Inflammatory macrophage treated with lipopolysaccharide for 1 hour (primary cell): ENCODE results near the gene KREMEN2.
A peak's percentile ranks its signal among the peaks of the same experiment; 100 is the strongest.
"Not testable (repeated sequence)": the region's sequence is repeated elsewhere in the genome, so short reads cannot be mapped to it uniquely, and the experiment has no call there.

ENCODE experiments used
- DNase-seq, 2 donors: peaks; one replicate each; pipeline ENCODE4 v3.0.0-alpha.2; 2020 to 2022

The KREMEN2 gene

DNA sequence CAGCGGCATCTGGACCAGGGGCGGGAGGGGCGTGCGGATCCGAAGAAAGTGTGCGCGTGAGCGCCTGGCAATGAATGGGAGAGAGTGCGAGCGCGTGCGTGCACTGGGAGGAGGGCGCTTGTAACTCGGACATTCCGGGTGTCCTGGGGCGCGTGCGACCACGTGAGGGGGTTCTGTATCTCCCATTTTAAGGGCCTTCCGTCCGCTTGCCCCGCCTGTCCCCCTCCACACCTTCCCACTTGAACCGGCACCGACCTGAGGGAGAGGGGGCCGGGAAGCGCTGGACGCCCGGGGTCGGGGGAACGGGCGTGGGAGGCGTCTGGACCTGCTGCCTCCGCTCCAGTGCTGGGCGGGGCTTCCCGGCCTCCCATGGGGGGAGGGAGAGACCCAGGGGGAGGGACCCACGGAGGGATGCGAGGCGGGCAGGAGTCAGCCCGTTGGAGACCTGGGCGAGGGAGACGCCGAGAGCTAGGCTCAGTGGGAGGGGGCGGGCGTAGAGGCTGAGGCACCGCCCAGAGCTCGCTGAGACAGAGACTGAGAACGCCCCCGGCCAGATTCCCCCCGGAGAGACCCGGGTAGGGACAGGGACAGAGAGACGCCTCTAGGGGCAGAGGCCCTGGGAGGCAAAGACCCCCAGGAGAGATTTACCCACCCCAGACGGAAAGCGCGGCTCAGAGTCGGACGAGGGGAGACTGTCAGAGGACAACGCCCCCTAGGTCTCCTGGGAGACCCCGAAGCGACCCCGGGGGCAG, at the start of gene KREMEN2:
TSS of gene KREMEN2 (plus strand) at position 553 of the 752 bp plus-strand sequence. CDS start 246 bp downstream, outside the sequence.
- peak; percentile 17 to 56 for DNase-seq

DNA sequence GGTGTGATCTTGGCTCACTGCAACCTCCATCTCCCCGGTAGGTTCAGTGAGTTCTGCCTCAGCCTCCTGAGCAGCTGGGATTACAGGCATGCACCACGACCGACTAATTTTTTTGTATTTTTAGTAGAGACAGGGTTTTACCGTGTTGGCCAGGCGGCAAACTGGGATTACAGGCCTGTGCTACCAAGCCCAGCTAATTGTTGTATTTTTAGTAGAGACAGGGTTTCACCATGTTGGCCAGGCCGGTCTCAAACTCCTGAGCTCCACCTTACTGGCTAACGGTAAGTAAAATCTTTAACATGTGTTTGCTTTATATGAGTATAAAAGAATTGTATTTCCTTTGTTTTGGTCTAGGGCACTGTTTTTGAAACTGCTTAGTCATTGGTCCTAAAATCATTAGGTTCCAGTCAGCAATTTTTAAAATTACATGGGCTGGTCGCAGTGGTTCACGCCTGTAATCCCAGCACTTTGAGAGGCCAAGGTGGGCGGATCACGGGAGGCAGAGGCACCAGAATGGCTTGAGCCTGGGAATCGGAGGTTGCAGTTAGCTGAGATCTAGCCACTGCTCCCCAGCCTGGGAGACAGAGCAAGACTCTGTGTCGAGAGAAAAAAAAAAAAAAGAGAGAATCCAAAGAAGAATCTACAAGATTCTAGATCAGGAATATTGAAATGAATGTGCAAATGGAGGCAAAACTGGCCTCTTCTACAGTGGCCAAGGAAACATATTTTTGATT, 48.7 kb upstream of the KREMEN2 start:
- no peak for DNase-seq

DNA sequence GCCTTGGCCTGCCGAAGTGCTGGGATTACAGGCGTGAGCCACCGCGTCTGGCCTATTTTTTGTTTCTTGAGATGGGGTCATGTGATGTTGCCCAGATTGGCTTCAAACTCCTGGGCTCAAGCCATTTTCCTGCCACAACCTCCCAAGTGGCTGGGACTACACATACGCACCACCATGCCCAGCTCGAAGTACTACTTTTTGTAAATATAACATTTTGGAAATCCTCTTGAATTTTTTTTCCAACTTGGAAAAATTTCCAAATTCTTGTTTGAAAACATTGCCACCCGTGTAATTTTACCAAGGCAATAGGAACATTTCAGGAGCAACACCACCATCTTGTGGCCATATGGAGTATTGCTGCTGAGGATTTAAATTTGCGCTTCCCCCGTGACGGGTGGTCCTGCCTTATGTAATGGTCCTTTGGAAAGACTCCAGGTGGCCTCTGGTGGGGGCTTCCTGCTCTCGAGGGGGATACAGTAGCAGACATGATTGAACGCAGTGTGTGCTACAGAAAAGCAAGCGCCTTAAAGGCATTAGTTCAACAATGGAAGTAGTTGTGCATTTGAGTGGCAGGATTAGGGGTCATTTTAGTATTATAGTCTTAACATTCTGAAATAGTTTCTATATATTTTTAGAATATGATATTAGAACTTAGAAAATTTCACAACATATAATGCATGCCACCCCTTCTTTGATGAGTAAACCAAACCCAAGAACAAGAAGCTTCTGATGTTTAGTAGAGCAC, 44.4 kb upstream of the KREMEN2 start:
- peak; percentile 44 to 90 for DNase-seq

DNA sequence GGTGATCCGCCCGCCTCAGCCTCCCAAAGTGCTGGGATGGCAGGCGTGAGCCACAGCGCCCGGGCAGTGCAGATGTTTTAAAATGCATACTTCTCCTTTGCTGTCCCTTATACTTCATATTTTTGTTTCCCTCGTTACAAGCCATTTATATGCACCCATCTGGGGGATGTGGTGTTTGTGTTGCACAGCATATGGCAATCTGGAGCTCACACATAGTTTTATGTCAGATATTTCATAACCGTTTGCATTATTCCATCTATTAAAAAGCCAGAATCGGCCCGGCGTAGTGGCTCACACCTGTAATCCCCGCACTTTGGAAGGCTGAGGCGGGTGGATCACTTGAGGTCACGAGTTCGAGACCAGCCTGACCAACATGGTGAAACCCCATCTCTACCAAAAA, 40.6 kb upstream of the KREMEN2 start:
- DNase-seq, result no peak

DNA sequence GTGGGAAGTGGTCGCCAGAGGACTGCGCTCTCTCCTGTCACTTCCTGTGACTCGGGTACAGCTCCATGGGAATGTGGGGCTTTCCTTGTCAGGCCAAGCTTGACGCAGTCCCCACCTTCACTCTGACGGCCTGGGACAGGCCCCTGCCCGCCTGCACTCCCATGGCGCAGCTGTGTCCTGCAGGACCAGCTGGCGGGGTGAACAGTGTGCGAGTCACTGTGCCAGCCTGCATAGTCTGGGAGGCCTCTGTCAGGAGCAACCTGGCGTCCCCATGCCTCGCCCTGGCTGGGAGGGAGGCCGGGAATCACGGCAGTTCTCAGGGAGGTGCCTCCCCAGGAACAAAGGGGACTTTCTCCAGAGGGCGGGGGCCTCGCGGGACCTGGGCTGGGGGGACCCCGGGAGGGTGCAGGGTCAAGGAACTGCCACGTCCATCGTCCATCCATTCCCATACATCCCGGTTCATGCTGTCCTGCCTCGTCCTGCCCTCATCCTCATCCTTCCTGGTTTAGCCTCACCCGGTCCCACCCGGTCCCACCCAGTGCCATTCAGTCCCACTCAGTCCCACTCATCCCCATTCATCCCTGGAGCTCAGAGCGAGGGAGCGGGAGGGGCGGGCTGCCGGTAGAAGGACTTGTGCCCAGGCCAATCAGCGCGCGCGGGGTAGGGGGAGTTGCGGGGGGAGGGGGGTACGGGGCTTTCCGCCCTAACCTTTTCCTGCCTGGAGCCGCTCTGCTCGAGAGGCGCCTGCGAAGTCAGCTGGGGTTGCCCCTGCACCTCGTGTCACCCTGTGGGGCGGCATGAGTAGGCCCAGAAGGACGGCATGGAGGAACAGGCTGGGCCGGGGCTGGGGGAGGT, 38.9 kb upstream of the KREMEN2 start:
- DNase-seq, result no peak

GRCh38 chr16:2925951-2926649, 38.0 kb upstream of the KREMEN2 start:
- DNase-seq, result no peak

DNA sequence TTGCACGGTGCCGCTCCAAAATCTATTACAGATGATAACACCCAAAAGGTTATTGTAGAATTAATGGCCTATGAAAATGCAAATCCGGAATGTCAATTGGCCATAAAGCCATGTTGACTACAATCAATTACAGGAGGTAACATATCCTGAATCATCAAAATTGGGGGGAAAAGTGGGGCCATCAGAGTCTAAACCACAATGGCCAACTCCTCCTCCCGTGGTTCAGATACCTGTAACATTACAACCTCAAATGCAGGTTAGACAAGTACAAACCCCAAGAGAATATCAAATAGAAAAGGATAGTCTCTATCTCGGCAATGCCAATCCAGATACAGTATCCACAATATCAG, 37.5 kb upstream of the KREMEN2 start:
- DNase-seq, result no peak

DNA sequence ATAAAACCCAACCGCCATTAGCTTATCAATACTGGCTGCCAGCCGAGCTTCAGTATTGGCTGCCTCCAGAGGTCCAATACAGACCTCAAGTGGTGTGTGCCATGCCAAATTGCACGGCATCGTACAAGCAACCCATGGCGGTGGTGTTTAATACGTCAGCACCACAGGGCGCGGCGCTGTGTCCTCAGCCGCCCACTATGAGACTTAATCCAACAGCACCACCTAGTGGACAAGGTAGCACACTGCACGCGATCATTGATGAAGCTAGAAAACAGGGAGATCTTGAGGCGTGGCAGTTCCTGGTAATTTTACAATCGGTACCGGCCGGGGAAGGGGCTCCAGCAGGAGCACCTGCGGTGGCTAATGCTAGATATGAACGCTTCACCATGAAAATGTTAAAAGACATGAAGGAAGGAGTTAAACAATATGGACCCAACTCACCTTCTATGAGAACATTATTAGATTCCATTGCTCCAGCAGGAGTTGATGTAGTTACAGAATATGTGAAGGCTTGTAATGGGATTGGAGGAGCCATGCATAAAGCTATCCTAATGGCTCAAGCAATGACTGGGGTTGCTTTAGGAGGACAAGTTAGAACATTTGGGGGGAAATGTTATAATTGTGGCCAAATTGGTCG, 36.9 kb upstream of the KREMEN2 start:
- DNase-seq, result peak; percentile 81 to 99

DNA sequence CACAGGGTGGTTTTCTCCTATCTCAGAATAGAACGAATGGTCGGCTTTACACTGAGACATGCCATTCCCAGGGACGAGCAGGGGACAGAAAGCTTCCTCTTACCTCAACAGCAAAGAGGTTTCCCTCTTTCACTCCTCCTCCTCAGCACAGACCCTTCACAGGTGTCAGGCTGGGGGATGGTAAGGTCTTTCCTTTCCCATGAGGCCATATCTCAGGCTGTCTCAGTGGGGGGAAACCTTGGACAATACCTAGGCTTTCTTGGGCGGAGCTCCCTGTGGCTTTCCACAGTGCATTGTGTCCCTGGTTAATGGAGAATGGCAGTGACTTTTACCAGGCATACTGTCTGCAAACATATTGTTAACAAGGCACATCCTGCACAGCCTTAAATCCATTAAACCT, 35.9 kb upstream of the KREMEN2 start:
- DNase-seq, result not testable (repeated sequence)

GRCh38 chr16:2928796-2929195, 35.3 kb upstream of the KREMEN2 start:
- DNase-seq, result no peak

GRCh38 chr16:2929693-2930092, 34.4 kb upstream of the KREMEN2 start:
- no peak for DNase-seq

DNA sequence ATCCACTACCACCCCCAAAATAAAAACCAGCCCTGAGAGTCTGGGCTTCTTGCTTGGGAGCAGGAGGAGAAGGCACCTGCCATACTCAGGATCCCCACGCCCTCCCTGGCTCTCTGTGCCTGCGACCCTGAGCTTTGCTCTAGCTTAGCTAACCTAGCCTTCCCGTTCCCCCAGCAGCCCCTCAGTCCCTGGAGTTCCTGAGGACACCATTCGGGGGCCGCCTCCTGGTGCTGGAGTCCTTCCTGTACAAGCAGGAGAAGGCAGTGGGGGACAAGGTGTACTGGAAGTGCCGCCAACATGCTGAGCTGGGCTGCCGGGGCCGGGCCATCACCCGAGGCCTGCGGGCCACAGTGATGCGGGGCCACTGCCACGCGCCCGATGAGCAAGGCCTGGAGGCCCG, 33.8 kb upstream of the KREMEN2 start:
- no peak for DNase-seq

- not testable (repeated sequence) for DNase-seq
Observed at GRCh38 chr16:2931231-2931914, 32.7 kb upstream of the KREMEN2 start.

GRCh38 chr16:2933136-2933535, 30.9 kb upstream of the KREMEN2 start:
- no peak for DNase-seq

- no peak for DNase-seq
Observed at GRCh38 chr16:2933701-2934100, 30.4 kb upstream of the KREMEN2 start.

DNA sequence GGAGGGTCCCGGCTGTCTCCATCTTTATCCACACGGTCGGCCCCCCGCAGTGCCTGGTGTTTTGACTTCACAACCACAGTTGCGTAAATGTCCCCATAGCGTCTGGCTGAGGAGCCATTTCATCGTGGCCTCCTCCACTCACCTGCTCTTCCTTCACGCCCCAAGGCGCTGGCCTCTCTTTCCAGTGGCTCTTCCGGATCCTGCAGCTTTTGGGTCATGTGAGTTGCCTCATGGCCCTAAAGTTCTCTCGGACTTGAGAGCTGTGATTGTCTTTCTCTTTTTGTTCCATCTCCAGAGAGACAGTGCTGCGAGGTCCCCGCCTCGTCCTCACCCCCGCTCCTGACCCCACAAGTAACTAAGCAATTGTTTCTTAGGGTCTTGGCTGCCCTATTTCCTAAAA, 29.6 kb upstream of the KREMEN2 start:
- no peak for DNase-seq

GRCh38 chr16:2936436-2937011, 27.6 kb upstream of the KREMEN2 start:
- DNase-seq, result no peak

DNA sequence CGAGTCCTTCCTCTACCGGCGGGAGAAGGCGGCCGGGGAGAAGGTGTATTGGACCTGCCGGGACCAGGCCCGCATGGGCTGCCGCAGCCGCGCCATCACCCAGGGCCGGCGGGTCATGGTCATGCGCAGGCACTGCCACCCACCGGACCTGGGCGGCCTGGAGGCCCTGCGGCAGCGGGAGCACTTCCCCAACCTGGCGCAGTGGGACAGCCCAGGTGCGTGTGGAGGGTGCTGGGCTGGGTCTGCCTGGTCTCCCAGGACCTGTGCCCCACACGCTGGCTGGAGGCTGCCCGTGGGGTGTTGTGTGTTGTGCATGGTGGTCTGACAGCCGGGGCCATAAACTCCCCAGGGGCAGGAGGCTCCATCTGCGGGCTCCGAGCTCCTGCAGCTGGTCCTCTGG, 26.9 kb upstream of the KREMEN2 start:
- no peak for DNase-seq

DNA sequence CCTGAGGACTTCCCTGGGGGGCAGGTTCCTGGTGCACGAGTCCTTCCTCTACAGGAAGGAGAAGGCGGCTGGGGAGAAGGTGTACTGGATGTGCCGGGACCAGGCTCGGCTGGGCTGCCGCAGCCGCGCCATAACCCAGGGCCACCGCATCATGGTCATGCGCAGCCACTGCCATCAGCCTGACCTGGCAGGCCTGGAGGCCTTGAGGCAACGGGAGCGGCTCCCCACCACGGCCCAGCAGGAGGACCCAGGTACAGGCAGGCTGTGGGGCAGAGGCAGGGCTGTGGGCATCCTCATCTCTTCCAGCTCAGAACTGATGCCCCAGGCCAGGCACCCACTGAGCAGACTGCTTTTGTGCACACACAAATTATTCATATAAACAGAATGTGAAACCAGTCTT, 25.9 kb upstream of the KREMEN2 start:
- DNase-seq, result no peak

DNA sequence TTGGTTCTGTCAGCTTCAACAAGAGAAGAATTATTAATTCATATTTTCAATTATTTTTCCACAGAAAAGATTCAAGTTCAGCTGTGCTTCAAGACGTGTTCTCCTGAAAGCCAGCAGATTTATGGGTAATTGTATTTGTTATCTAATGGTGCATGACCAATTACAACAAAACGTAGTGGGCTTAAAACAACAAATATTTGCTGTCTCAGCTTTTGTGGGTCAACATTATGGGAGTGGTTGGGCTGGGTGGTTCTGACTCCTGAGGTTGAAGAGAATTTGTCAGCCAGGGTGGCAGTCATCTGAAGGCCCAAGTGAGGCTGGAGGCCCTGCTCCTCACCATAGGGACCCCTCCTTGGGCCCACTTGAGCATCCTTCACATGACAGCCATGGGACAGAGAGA, 24.1 kb upstream of the KREMEN2 start:
- no peak for DNase-seq

GRCh38 chr16:2942045-2942444, 22.0 kb upstream of the KREMEN2 start:
- DNase-seq, result no peak
